K562 treated with DMSO at 1 percent for 24 hours (cell line): ENCODE measurements around the gene HERC4. TPM values are rescaled to one million over a fixed set of nuclear protein-coding genes. Genes with fewer than 3 reads are reported as not detected.

Experiments used
- total RNA-seq: library from RNA; unstranded; fragments of 300-600 nt; gene quantifications from 2 replicates; pipeline ENCODE4 v1.2.3, GENCODE V29; 2022; ENCODE audit warnings: low read depth; ENCODE audit not compliant: insufficient read depth

HERC4 gene, protein sequence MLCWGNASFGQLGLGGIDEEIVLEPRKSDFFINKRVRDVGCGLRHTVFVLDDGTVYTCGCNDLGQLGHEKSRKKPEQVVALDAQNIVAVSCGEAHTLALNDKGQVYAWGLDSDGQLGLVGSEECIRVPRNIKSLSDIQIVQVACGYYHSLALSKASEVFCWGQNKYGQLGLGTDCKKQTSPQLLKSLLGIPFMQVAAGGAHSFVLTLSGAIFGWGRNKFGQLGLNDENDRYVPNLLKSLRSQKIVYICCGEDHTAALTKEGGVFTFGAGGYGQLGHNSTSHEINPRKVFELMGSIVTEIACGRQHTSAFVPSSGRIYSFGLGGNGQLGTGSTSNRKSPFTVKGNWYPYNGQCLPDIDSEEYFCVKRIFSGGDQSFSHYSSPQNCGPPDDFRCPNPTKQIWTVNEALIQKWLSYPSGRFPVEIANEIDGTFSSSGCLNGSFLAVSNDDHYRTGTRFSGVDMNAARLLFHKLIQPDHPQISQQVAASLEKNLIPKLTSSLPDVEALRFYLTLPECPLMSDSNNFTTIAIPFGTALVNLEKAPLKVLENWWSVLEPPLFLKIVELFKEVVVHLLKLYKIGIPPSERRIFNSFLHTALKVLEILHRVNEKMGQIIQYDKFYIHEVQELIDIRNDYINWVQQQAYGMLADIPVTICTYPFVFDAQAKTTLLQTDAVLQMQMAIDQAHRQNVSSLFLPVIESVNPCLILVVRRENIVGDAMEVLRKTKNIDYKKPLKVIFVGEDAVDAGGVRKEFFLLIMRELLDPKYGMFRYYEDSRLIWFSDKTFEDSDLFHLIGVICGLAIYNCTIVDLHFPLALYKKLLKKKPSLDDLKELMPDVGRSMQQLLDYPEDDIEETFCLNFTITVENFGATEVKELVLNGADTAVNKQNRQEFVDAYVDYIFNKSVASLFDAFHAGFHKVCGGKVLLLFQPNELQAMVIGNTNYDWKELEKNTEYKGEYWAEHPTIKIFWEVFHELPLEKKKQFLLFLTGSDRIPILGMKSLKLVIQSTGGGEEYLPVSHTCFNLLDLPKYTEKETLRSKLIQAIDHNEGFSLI
- 14.8 and 19.4 TPM in 2 replicates for total RNA-seq

DNA sequence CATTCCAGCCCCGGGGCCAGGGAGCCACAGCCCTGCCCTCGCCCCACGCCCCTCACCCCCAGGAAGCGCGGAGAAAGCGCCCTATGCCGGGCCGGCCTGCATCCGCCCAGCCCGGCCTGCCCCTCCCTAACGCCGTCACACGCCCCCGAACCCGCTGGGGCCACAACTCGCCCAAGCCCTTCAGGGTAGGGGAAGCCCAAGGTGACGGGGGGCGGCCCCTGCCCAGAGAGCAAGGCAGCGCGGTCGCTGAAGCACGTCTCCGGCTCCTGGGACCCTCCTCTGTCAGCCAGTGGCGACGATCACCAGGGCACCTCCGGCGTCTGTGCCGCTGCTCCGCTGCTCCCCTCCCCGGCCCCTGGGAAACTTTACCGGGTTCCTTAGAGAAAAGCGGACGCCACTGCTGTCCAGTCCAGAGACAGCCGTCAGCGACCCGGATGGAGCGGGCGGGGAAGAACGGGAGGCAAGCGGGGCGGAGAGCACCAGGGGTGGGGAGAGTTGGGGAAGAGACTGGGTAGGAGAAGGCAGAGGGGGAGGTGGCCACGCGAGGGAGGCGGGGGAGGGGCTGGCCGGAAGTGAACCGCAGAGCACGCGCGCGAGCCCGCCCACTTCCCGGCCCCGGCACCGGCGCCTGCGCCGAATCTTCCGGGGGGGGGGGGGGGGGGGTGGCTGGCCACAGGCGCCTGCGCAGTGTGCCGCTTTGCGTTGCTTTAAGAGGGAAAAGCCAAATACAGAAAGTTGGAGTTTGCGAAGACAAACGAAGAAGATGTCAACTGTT lies at the start of gene HERC4:
Gene HERC4 (minus strand): TSS at position 509 of the 775 bp plus-strand sequence. CDS start 2,175 bp downstream, outside the sequence.

DNA sequence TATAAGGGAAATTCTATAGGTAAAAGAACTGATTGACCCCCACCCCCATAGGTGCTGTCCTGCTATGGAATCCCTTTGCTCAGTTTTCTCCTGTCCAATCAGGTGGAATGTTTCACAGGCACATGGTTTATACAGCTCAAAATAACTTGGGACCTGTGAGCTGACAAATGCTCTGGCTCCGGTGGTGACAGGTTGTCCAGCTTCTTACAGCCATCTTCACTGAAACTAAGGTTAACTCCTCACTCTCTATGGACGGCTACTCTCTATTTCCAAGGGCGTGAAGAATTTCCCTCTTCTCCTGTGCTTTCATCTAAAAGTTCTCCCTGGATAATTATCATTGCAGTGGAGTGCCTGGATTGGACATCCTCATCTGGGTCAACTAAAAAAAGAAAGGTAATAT lies 34.2 kb upstream of the HERC4 start, which contains the start of gene MYPN:
Gene MYPN (plus strand): TSS at position 158 of the 400 bp plus-strand sequence. CDS start 11,951 bp downstream, outside the sequence.

DNA sequence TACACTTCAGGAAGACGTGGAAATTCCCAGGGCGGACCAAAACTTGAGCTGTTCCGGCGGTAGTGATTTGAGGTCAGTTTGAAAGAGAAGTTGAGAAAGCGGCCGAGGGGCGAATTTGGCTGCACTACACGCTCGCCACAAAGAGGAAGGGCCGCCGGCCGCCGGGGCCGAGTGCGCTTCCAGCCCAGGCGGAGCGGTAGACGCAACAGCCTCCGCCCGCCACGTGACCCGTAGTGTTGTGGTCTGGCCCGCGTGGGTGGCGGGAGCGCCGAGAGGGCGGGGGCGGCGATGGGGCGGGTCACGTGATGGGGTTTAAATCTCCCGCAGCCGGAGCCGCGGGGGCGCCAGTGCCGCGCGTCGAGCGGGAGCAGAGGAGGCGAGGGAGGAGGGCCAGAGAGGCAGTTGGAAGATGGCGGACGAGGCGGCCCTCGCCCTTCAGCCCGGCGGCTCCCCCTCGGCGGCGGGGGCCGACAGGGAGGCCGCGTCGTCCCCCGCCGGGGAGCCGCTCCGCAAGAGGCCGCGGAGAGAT lies 190.7 kb downstream of the HERC4 start, which contains the start of gene SIRT1:
Gene SIRT1 (plus strand): TSS at position 344 of the 529 bp plus-strand sequence. CDS start 66 bp downstream, at position 410.

Other genes starting within 250 kb of the HERC4 start
- 40.2 and 40.7 TPM in 2 replicates for gene DNAJC12, start 237.1 kb downstream of the HERC4 start, total RNA-seq
- gene SIRT1, start 190.6 kb downstream of the HERC4 start, total RNA-seq: 11.3 and 16.2 TPM in 2 replicates
- gene MYPN, start 34.2 kb upstream of the HERC4 start, total RNA-seq: not detected in 2 replicates
- gene ATOH7, start 156.8 kb upstream of the HERC4 start, total RNA-seq: not detected in 2 replicates